Stimulated activated naive CD4-positive, alpha-beta T cell treated with Interleukin-2 at 50 U/mL for 16 hours (primary cell): ENCODE measurements around the gene ABCC3.

Experiments used
- DNase-seq: peaks from one replicate; lab custom pipeline; 2025; lab: John Stamatoyannopoulos, UW

The ABCC3 gene

GRCh38 chr17:50634224-50634914 is at the start of gene ABCC3:
Gene ABCC3 (plus strand): TSS chr17:50634881. CDS start chr17:50634937, 56 bp downstream.
- no peak for DNase-seq

GRCh38 chr17:50585346-50585745 is 49.3 kb upstream of the ABCC3 start:
- no peak for DNase-seq

- DNase-seq = no peak
These were observed 48.8 kb upstream of the ABCC3 start for GRCh38 chr17:50585891-50586290.

- DNase-seq = no peak
These were observed 48.0 kb upstream of the ABCC3 start for GRCh38 chr17:50586421-50587247.

- no peak for DNase-seq
These were observed 47.1 kb upstream of the ABCC3 start for GRCh38 chr17:50587571-50587970.

- DNase-seq = no peak
These were observed 46.2 kb upstream of the ABCC3 start for GRCh38 chr17:50588391-50589049.

GRCh38 chr17:50589095-50589705 is 45.5 kb upstream of the ABCC3 start:
- DNase-seq = no peak

- DNase-seq = no peak
These were observed 43.5 kb upstream of the ABCC3 start for GRCh38 chr17:50590946-50591737.

- no peak for DNase-seq
These were observed 41.4 kb upstream of the ABCC3 start for GRCh38 chr17:50593321-50593720.

GRCh38 chr17:50594128-50594823 is 40.4 kb upstream of the ABCC3 start:
- DNase-seq = no peak

- DNase-seq = no peak
These were observed 39.8 kb upstream of the ABCC3 start for GRCh38 chr17:50594892-50595291.

GRCh38 chr17:50596191-50597037 is 38.3 kb upstream of the ABCC3 start:
- no peak for DNase-seq

GRCh38 chr17:50598487-50598886 is 36.2 kb upstream of the ABCC3 start:
- DNase-seq = no peak

- no peak for DNase-seq
These were observed 35.1 kb upstream of the ABCC3 start for GRCh38 chr17:50599606-50600005.

- DNase-seq = no peak
These were observed 32.8 kb upstream of the ABCC3 start for GRCh38 chr17:50601823-50602375.

GRCh38 chr17:50602836-50603235 is 31.8 kb upstream of the ABCC3 start:
- no peak for DNase-seq

GRCh38 chr17:50603340-50603739 is 31.3 kb upstream of the ABCC3 start:
- no peak for DNase-seq

- no peak for DNase-seq
These were observed 30.2 kb upstream of the ABCC3 start for GRCh38 chr17:50604513-50604912.

- DNase-seq = no peak
These were observed 29.3 kb upstream of the ABCC3 start for GRCh38 chr17:50605429-50605828.
